ENCODE measurements around the gene MAPKAPK2. TPM values are rescaled to one million over a fixed set of nuclear protein-coding genes. Genes with fewer than 3 reads are reported as not detected.

MAPKAPK2 gene
- polyA plus RNA-seq, 1 of the 3 experiments (the other 2 are of a cell fraction), result 46.8 TPM

GRCh38 chr1:206723462-206723804 is 38.7 kb downstream of the MAPKAPK2 start:
- Histone ChIP-seq H4K20me1 (ENCODE audit: insufficient read depth) (peaks cover 97% of the 10 kb centered on the region), H3K79me2 (ENCODE audit: insufficient read depth) (peaks cover 86% of the 10 kb centered on the region), H3K9ac (no peak overlapping the region), H2AFZ (ENCODE audit: low read depth) (no peak overlapping the region), H3F3A (replicated peaks; ENCODE audit: insufficient read depth) (no peaks in the 10 kb centered on the region), H3K9me2 (no peaks in the 10 kb centered on the region), H3K27ac (ENCODE audit: low read depth in 2 of 2, low read length in 1 of 2) (no peak overlapping the region), H3K27me3 (ENCODE audit: insufficient read depth) (no peaks in the 10 kb centered on the region), H3K36me3 (replicated peaks in 1 of 2; ENCODE audit: control insufficient read depth in 1 of 2, insufficient read depth in 2 of 2, low read length in 1 of 2) (no peaks in the 10 kb centered on the region), H3K4me1 (ENCODE audit: control insufficient read depth in 1 of 2, insufficient read depth in 2 of 2, low read depth in 1 of 2, low read length in 1 of 2) (peaks cover 0 to 10% of the 10 kb centered on the region in 2 experiments; a peak in 1 of 4 replicates), H3K4me3 (ENCODE audit: low read depth in 2 of 2, low read length in 1 of 2) (no peak overlapping the region), H3K4me2 (no peak overlapping the region), H3K9me3 (no peaks in the 10 kb centered on the region)
- DNase-seq, result no peak
- WGBS (ENCODE audit: low lambda C conversion rate), result 80% methylated on average over 3 of the region's 4 CpGs
- ChIA-PET CTCF (interaction anchor here (1.0 to 16.7 kb wide), 6 partner anchors 9 to 259 kb away, joined by 3 to 380 read pairs (median 18); no protein-coding TSS in a partner anchor), POLR2A (no interaction called here)
- no peak for TF ChIP-seq YY1 (IDR thresholded peaks at IDR 0.05; ENCODE audit: low read depth)
- TF ChIP-seq MEF2A (IDR thresholded peaks at IDR 0.05; ENCODE audit: borderline replicate concordance, low read depth), result no peak
- TF ChIP-seq RAD21 (IDR thresholded peaks at IDR 0.05; ENCODE audit: low read length), result no peak

- Histone ChIP-seq H3K27ac (ENCODE audit: low read depth in 2 of 2, low read length in 1 of 2) (no peak overlapping the region), H3K36me3 (replicated peaks in 1 of 2; ENCODE audit: control insufficient read depth in 1 of 2, insufficient read depth in 2 of 2, low read length in 1 of 2) (peaks cover 0 to 3% of the 10 kb centered on the region in 2 experiments), H3K27me3 (ENCODE audit: insufficient read depth) (no peaks in the 10 kb centered on the region), H3K79me2 (ENCODE audit: insufficient read depth) (peaks cover 86% of the 10 kb centered on the region), H3K9ac (no peak overlapping the region), H3K9me3 (no peaks in the 10 kb centered on the region), H3F3A (replicated peaks; ENCODE audit: insufficient read depth) (no peaks in the 10 kb centered on the region), H2AFZ (ENCODE audit: low read depth) (no peak overlapping the region), H3K4me3 (ENCODE audit: low read depth in 2 of 2, low read length in 1 of 2) (no peak overlapping the region), H3K4me1 (ENCODE audit: control insufficient read depth in 1 of 2, insufficient read depth in 2 of 2, low read depth in 1 of 2, low read length in 1 of 2) (peaks cover 0 to 10% of the 10 kb centered on the region in 2 experiments; a peak in 1 of 4 replicates), H3K9me2 (no peaks in the 10 kb centered on the region), H4K20me1 (ENCODE audit: insufficient read depth) (peaks cover 97% of the 10 kb centered on the region), H3K4me2 (no peak overlapping the region)
- DNase-seq, result no peak
- POLR2A ChIA-PET, result no interaction called here
- CTCF ChIA-PET, result interaction anchor here (1.2 to 16.7 kb wide), 12 partner anchors 10 to 258 kb away, joined by 3 to 380 read pairs (median 6); no protein-coding TSS in a partner anchor
- TF ChIP-seq MXI1 (IDR thresholded peaks at IDR 0.05; ENCODE audit: low read depth, low read length), result no peak
- TF ChIP-seq GABPA (IDR thresholded peaks at IDR 0.05; ENCODE audit: low read depth), result no peak
- no peak for TF ChIP-seq MAX (IDR thresholded peaks at IDR 0.05; ENCODE audit: low read depth)
- no peak for TF ChIP-seq SMC3 (IDR thresholded peaks at IDR 0.05; ENCODE audit: low read depth, low read length)
- no peak for TF ChIP-seq IRF3 (IDR thresholded peaks at IDR 0.05; ENCODE audit: low read depth, low read length)
- TF ChIP-seq USF1 (IDR thresholded peaks at IDR 0.05; ENCODE audit: borderline replicate concordance, low read depth), result no peak
- WGBS (ENCODE audit: low lambda C conversion rate), result 75% methylated on average over 12 of the region's 12 CpGs
Measured at GRCh38 chr1:206723805-206724472, 39.2 kb downstream of the MAPKAPK2 start.

All from SK-N-SH (cell line).